Anterior cingulate cortex (tissue), 58 donors: Measurements from ENCODE around the gene ZNF467.

Experiments
- DNase-seq, 58 donors: peaks; one replicate each; lab custom pipeline; 2025; lab: John Stamatoyannopoulos, UW

Gene ZNF467

GRCh38 chr7:149753375-149754233, 19.8 kb downstream of the ZNF467 start:
- DNase-seq, result peak in 3 of 58 donors; percentile 10 to 29 (median 28)

GRCh38 chr7:149752646-149753045, 20.7 kb downstream of the ZNF467 start:
- DNase-seq, result no peak

GRCh38 chr7:149751043-149751775, 22.2 kb downstream of the ZNF467 start:
- DNase-seq, result no peak

- no peak for DNase-seq
These were observed 23.1 kb downstream of the ZNF467 start for GRCh38 chr7:149750122-149750845.

GRCh38 chr7:149748076-149748874, 25.1 kb downstream of the ZNF467 start:
- no peak for DNase-seq

GRCh38 chr7:149743476-149744255, 29.7 kb downstream of the ZNF467 start:
- DNase-seq, result no peak

GRCh38 chr7:149742075-149742701, 31.2 kb downstream of the ZNF467 start:
- peak in 55 of 58 donors; percentile 29 to 88 (median 60) for DNase-seq

- DNase-seq, result peak in 42 of 58 donors; percentile 5 to 76 (median 36)
These were observed 31.8 kb downstream of the ZNF467 start for GRCh38 chr7:149741629-149742028.

- no peak for DNase-seq
These were observed 36.7 kb downstream of the ZNF467 start for GRCh38 chr7:149736478-149737360.

GRCh38 chr7:149735779-149736477, 37.5 kb downstream of the ZNF467 start:
- DNase-seq, result no peak

GRCh38 chr7:149735181-149735602, 38.2 kb downstream of the ZNF467 start:
- no peak for DNase-seq

- no peak for DNase-seq
These were observed 38.7 kb downstream of the ZNF467 start for GRCh38 chr7:149734791-149735075.

- no peak for DNase-seq
These were observed 39.2 kb downstream of the ZNF467 start for GRCh38 chr7:149733924-149734790.

GRCh38 chr7:149733131-149733923, 40.1 kb downstream of the ZNF467 start:
- no peak for DNase-seq

GRCh38 chr7:149732611-149733010, 40.8 kb downstream of the ZNF467 start:
- no peak for DNase-seq
